Body of pancreas (tissue), 4 donors: ENCODE measurements around the gene ANKS1A. TPM values are rescaled to one million over a fixed set of nuclear protein-coding genes. Genes with fewer than 3 reads are reported as not detected.
"Not testable (repeated sequence)": the region's sequence is repeated elsewhere in the genome, so short reads cannot be mapped to it uniquely, and the experiment has no call there.

Experiments
- ATAC-seq: fragments of 150-250 bp; one replicate; pipeline ENCODE4 v1.9.1; 2016
- DNase-seq, 4 donors: peaks; one replicate each; pipeline ENCODE4 v3.0.0-alpha.2; 2019
- H3K27ac ChIP-seq, 4 donors: fragments of 200-600 bp; sonication (generic); 1 replicate in 3 of 4; 2 replicates in 1 of 4; pipeline versions ENCODE4 v1.5.1 to v1.6.1; 2016 to 2019; ENCODE audit warnings: mild to moderate bottlenecking in 1 of 4, mixed read lengths in 1 of 4, moderate library complexity in 1 of 4
- H3K27me3 ChIP-seq, 2 donors: fragments of 200-600 bp; sonication (generic); one replicate each; pipeline ENCODE4 v1.6.0; 2016; ENCODE audit warnings: mild to moderate bottlenecking in 1 of 2
- H3K36me3 ChIP-seq, 2 donors: fragments of 200-600 bp; sonication (generic); replicated peaks in 1 of 2; 2 replicates each; pipeline ENCODE4 v1.5.1; 2016; ENCODE audit warnings: low read depth in 2 of 2; ENCODE audit not compliant: insufficient read depth in 1 of 2
- H3K4me1 ChIP-seq: fragments of 200-600 bp; sonication (generic); one replicate; pipeline ENCODE4 v1.6.0; 2016
- H3K4me3 ChIP-seq, 2 donors: fragments of 200-600 bp; sonication (generic); 1 replicate in 1 of 2; 2 replicates in 1 of 2; pipeline ENCODE4 v1.5.1; 2016 to 2019
- H3K9me3 ChIP-seq, 3 donors: fragments of 200-600 bp; sonication (generic); 1 replicate in 2 of 3; 2 replicates in 1 of 3; pipeline ENCODE4 v1.5.1; 2016
- POLR2A ChIP-seq, 3 donors: fragments of 450-650 bp; IDR thresholded peaks; one replicate each; pipeline ENCODE4 v1.6.1; 2016; ENCODE audit warnings: antibody characterized with exemption in 3 of 3, mild to moderate bottlenecking in 2 of 3
- WGBS, 2 donors: methylation state at CpG; one replicate each; pipeline ENCODE4 v1.1.5; 2017; 5-methylcytosine and 5-hydroxymethylcytosine counted together
- intact Hi-C: fragments of 100-400 bp; cut with DNase I; formaldehyde crosslinking; loops from one replicate; pipeline ENCODE4 v1.15.1; 2023
- total RNA-seq, 2 donors: library from RNA; depleted of rRNA; stranded (reverse); fragments of >200 nt; gene quantifications; one replicate each; pipeline ENCODE4 v1.1.0, GENCODE V29; 2016
- TF ChIP-seq, protein P1 (sequence below), 7 experiments: fragments of 450-650 bp in 4 of 7; fragments of 200-600 bp in 3 of 7; sonication (generic) in 3 of 7; IDR thresholded peaks; one replicate each; pipeline ENCODE4 v1.5.1; 2016 to 2019; ENCODE audit warnings: antibody characterized with exemption in 7 of 7

Gene ANKS1A, protein sequence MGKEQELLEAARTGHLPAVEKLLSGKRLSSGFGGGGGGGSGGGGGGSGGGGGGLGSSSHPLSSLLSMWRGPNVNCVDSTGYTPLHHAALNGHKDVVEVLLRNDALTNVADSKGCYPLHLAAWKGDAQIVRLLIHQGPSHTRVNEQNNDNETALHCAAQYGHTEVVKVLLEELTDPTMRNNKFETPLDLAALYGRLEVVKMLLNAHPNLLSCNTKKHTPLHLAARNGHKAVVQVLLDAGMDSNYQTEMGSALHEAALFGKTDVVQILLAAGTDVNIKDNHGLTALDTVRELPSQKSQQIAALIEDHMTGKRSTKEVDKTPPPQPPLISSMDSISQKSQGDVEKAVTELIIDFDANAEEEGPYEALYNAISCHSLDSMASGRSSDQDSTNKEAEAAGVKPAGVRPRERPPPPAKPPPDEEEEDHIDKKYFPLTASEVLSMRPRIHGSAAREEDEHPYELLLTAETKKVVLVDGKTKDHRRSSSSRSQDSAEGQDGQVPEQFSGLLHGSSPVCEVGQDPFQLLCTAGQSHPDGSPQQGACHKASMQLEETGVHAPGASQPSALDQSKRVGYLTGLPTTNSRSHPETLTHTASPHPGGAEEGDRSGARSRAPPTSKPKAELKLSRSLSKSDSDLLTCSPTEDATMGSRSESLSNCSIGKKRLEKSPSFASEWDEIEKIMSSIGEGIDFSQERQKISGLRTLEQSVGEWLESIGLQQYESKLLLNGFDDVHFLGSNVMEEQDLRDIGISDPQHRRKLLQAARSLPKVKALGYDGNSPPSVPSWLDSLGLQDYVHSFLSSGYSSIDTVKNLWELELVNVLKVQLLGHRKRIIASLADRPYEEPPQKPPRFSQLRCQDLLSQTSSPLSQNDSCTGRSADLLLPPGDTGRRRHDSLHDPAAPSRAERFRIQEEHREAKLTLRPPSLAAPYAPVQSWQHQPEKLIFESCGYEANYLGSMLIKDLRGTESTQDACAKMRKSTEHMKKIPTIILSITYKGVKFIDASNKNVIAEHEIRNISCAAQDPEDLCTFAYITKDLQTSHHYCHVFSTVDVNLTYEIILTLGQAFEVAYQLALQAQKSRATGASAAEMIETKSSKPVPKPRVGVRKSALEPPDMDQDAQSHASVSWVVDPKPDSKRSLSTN
- total RNA-seq: 10 to 100 TPM; 14.3 to 17.1 TPM

DNA sequence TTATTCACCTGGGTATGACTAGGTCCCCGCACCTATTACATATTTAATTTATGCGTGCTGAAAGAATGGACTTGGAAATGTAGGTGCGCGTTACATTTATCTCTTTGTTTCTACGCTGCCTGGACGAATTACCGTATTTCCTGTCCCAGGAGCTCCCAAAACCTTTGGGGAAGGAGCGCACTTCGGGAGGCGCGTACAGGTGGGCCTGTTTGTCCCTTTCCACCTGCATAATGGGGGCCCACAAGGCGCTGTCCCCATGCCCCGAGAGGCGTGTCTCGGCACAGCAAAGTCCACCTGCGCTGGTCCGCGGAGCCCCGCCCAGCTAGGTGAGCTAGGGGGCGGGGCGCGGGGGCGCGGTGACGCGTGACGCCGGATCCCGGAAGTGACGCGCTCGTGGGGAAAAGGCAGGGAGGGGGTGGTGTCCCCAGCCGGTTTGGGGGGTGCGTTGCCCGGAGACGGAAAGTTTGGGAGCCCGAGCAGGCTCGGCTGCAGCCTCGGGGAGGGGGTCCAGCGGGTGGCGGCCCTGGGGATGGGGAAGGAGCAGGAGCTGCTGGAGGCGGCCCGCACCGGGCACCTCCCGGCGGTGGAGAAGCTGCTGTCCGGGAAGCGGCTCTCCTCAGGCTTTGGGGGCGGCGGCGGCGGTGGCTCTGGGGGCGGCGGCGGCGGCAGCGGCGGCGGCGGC, at the start of gene ANKS1A:
Gene ANKS1A, plus strand, starts transcription at position 382 of the 682 bp plus-strand sequence. Its CDS starts 148 bp downstream, at position 530.
- peak within 1 kb of the TSS; percentile 80 to 91 (median 84) for H3K27ac ChIP-seq
- H3K4me3 ChIP-seq: peak within 1 kb of the TSS; percentile 75 to 88
- no peaks in the 10 kb centered on the region for H3K27me3 ChIP-seq
- peak; percentile 61 to 75 (median 66) for TF ChIP-seq POLR2A (IDR thresholded peaks at IDR 0.05)
- TF ChIP-seq, protein P1, sequence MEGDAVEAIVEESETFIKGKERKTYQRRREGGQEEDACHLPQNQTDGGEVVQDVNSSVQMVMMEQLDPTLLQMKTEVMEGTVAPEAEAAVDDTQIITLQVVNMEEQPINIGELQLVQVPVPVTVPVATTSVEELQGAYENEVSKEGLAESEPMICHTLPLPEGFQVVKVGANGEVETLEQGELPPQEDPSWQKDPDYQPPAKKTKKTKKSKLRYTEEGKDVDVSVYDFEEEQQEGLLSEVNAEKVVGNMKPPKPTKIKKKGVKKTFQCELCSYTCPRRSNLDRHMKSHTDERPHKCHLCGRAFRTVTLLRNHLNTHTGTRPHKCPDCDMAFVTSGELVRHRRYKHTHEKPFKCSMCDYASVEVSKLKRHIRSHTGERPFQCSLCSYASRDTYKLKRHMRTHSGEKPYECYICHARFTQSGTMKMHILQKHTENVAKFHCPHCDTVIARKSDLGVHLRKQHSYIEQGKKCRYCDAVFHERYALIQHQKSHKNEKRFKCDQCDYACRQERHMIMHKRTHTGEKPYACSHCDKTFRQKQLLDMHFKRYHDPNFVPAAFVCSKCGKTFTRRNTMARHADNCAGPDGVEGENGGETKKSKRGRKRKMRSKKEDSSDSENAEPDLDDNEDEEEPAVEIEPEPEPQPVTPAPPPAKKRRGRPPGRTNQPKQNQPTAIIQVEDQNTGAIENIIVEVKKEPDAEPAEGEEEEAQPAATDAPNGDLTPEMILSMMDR (IDR thresholded peaks at IDR 0.05): peak in 1 of 7 experiments; percentile 5
- DNase-seq: peak; percentile 88 to 94 (median 92)
- H3K9me3 ChIP-seq: no peaks in the 10 kb centered on the region
- peak; percentile 90 for ATAC-seq
- intact Hi-C loops: no loop called here
- 0% methylated on average over 12 to 44 of the region's 60 CpGs for WGBS, 2 donors
- no peaks in the 10 kb centered on the region for H3K36me3 ChIP-seq
- peaks cover 47% of the 10 kb centered on the region for H3K4me1 ChIP-seq

DNA sequence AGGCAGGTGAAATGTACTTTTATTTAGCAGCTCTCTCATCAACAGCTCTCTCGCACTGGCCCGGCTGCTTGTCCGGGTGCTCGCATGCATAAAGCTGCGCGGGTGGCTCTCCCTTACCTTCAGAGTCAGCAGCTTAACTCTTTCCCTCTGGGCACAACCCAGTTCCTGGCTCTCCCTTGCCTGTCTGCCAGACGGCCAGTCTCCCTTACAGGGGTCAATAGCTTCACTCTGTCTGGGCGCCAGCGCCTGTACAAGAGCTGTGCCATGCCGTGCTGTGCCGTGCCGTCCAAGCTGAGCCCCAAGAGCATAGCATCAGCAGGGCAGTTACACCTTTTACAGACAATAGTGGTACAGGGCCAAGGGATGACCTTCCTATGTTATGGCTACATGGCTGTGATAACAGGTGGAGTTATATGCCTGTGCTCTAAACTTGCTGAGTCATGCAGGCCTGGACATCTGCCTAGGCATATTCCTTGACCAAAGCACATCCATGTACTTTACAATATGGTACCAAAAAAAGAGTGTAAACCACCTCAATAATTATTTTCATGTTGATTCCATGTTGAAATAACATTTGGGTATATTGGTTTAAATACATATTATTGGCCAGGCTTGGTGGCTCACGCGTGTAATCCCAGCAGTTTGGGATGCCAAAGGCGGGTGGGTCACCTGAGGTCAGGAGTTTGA, 49.2 kb upstream of the ANKS1A start:
- Histone ChIP-seq H3K27me3 (no peaks in the 10 kb centered on the region), H3K27ac (no peak overlapping the region), H3K36me3 (peaks cover 0 to 16% of the 10 kb centered on the region in 2 donors), H3K4me1 (no peaks in the 10 kb centered on the region), H3K4me3 (no peak overlapping the region), H3K9me3 (no peaks in the 10 kb centered on the region)
- no peak for ATAC-seq
- 92 to 95% methylated on average over 15 of the region's 15 CpGs for WGBS, 2 donors
- intact Hi-C loops: no loop called here
- DNase-seq: peak in 1 of 4 donors; percentile 24
- TF ChIP-seq, protein P1 (IDR thresholded peaks at IDR 0.05): no peak
- TF ChIP-seq POLR2A (IDR thresholded peaks at IDR 0.05): no peak

DNA sequence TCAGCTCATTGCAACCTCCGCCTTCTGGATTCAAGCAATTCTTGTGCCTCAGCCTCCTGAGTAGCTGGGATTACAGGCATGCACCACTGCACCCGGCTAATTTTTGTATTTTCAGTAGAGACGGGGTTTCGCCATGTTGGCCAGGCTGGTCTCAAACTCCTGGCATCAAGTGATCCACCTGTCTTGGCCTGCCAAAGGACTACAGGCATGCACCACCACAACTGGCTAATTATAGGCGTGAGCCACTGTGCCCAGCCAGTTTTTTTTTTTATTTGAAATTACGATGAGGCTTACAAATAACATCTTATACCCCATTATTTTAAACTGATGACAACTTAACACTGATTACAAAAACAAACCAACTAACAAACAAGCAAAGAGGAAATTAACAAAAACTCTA, 40.0 kb upstream of the ANKS1A start:
- H3K27me3 ChIP-seq, DNase-seq, H3K36me3 ChIP-seq, ATAC-seq, H3K4me1 ChIP-seq, intact Hi-C loops, H3K4me3 ChIP-seq, H3K27ac ChIP-seq, H3K9me3 ChIP-seq: not testable (repeated sequence)
- 92 to 94% methylated on average over 6 of the region's 6 CpGs for WGBS, 2 donors

DNA sequence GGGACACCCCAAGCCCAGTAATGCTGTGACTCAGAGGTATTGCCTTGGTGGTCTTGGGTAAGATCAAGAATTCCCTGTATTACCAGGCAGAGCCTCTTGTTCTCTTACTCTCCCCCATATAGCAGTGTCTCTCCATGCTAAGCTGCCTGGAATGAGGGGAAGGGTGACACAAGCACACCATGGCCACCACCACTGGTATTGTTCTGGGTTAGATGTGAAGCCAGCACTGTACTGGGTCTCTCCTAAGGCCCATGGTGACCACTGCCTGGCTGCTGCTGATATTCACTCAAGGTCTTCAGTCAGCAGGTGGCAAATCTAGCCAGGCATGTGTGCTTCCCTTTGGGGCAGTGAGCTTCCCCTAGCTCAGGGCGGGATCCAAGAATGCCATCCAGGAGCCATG, 37.7 kb upstream of the ANKS1A start:
- ATAC-seq: no peak
- Histone ChIP-seq H3K27me3 (no peaks in the 10 kb centered on the region), H3K36me3 (peaks cover 0 to 10% of the 10 kb centered on the region in 2 donors), H3K4me3 (no peak overlapping the region), H3K27ac (no peak overlapping the region), H3K9me3 (no peaks in the 10 kb centered on the region), H3K4me1 (no peaks in the 10 kb centered on the region)
- WGBS, 2 donors: 100% methylated on average over 1 of the region's 1 CpG; no CpG with 5 or more reads in 1 of the 2 donors
- no peak for TF ChIP-seq POLR2A (IDR thresholded peaks at IDR 0.05)
- TF ChIP-seq, protein P1 (IDR thresholded peaks at IDR 0.05): no peak
- DNase-seq: no peak
- intact Hi-C loops: no loop called here
